ENCODE measurements around the gene NLRP13.

NLRP13 gene

DNA sequence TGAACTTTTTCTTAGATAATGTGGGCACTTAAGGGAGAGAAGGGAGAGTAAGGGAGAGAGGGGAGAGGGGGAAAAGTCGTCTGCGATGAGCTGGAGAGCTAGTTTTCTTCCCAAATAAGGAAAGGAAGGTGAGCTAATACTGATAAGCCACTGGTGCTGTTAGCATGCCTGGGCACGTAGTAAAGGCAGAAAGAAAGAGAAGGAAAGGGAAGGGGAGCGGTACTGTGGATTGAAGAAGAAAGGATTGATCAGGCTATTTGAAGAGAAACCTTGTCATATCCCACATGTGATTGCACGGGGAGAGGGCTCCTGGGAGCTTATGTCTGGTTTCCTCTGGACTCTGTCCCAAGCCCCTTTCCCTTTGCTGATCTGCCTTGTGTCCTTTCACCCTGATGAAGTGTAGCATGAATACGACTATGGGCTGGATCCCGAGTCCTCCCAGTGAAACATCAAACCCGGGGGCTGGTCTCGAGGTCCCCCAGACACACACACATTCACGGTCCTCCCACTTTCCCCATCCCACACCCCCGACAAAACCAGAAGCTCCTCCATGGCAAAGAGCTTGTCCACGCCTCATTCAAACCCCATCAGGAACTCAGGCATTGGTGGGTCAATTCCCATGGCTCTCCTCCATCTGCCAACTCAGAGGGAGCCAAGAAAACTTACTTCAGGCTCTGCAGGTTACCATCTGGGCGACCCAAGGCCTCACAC, 30.6 kb downstream of the NLRP13 start:
- no peak for DNase-seq (ENCODE audit: low read depth in 2 of 2)

DNA sequence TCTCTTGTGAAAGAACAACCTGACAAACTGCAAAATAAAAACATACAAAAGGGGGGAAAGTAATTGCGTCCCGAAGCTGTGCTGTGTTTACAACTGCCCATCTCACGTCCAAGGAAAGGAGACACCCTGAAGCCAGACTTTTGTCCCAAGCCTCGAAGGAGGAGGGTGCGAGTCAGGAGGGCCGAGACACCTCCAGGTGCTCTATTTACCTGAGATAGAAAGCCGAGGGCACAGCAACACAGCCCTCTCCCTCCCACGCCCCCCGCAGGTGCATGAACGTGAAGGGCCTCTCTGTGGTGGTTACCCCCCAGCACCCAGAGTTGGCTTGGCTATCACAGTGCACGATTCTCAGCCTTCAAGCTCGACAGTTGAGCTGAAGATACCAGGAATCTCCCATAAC, 33.2 kb downstream of the NLRP13 start:
- DNase-seq (ENCODE audit: low read depth in 2 of 2): no peak

DNA sequence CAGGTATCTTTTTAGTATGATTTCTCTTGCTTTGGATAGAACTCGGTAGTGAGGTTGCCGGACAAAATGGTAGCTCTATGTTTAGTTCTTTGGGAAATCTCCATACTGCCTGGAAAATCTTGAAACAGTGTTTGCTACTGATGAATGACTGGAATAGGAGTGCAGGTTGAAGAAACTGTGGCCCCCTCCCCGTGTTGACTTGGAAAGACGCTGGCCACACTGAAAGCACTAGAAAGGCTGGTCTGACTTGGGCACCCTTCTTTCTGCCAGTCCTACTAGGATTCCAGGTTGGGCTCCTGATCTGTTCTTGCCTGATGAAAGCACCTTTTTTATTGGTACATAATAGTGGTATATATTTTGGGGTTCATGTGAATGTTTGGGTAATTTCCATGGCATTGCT, 49.5 kb downstream of the NLRP13 start:
- no peak for DNase-seq (ENCODE audit: low read depth in 2 of 2)

DNA sequence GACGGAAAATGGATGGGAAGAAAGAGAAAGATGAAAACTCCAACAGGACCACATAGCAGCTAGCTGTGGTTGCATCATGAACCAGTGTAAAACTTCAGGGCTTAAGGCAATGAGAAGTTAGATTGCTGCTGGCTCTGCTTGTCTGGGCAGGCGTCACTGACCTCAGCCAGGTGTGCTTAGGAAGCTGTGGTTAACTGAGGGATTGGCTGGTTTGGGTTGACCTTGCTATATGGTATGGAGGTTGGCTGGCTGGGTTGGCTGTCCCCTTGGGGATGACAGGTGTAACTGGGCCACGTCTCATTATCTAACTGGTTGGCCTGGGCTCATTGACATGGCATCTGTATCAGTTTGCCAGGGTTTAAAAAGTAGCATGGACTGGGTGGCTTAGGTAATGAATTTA, 54.9 kb downstream of the NLRP13 start:
- DNase-seq (ENCODE audit: low read depth in 2 of 2): no peak

DNA sequence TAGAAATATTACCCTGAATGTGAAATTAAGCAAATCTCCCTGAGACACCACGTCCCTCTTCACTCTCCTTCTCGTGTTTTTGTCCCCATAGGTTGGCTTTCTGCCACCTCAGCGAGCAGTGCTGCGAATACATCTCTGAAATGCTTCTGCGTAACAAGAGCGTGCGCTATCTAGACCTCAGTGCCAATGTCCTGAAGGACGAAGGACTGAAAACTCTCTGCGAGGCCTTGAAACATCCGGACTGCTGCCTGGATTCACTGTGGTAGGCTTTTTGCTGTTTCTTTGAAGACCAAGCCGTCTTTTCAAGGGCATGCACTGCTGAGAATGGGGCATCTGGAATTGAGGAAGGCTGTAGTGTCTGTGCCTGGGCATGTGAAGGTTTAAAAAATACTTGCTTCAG, 61.4 kb downstream of the NLRP13 start:
- no peak for DNase-seq (ENCODE audit: low read depth in 2 of 2)

DNA sequence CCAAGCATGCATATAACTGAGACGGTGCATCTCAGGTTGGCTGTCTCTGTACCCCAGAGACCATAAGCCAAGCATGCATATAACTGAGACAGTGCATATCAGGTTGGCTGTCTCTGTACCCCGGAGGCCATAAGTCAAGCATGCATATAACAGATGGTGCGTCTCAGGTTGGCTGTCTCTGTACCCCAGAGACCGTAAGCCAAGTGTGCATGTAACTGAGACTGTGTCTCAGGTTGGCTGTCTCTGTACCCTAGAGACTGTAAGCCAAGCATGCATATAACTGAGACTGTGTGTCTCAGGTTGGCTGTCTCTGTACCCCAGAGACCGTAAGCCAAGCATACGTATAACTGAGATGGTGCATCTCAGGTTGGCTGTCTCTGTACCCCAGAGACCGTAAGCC, 65.0 kb downstream of the NLRP13 start:
- no peak for DNase-seq (ENCODE audit: low read depth in 2 of 2)

DNA sequence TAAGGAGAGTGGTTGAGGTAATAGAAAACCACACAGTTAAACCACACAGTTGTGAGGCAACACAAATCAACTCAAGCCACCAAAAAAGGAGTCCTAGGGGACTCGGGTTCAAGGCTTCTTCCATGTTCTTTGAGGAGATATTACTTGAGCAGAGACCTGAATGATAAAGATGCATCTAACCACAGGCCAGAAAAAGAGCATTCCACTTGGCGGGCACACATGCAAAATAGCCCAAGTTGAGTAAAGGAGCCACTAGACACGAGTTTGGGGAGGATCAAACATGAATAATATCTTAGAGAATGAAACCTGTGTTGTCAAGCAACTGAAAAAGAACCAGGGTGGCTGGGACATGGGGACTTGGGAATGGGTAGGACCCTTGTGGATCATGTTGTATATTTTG, 65.6 kb downstream of the NLRP13 start:
- no peak for DNase-seq (ENCODE audit: low read depth in 2 of 2)

DNA sequence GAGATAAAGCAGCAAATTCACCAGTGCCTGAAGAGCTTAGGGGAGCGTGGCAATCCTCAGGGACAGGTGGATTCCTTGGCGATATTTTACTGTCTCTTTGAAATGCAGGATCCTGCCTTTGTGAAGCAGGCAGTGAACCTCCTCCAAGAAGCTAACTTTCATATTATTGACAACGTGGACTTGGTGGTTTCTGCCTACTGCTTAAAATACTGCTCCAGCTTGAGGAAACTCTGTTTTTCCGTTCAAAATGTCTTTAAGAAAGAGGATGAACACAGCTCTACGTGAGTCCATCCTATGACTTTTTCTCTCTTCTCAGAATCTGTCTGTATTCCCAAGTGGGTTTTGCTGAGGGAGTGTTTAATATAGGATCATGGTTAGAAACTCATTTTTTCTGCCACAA, 73.2 kb downstream of the NLRP13 start:
- no peak for DNase-seq (ENCODE audit: low read depth in 2 of 2)

DNA sequence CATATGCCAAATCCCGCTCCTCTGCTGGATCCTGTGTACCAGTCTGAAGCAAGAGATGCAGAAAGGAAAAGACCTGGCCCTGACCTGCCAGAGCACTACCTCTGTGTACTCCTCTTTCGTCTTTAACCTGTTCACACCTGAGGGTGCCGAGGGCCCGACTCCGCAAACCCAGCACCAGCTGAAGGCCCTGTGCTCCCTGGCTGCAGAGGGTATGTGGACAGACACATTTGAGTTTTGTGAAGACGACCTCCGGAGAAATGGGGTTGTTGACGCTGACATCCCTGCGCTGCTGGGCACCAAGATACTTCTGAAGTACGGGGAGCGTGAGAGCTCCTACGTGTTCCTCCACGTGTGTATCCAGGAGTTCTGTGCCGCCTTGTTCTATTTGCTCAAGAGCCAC, 73.7 kb downstream of the NLRP13 start:
- DNase-seq (ENCODE audit: low read depth in 2 of 2): no peak

DNA sequence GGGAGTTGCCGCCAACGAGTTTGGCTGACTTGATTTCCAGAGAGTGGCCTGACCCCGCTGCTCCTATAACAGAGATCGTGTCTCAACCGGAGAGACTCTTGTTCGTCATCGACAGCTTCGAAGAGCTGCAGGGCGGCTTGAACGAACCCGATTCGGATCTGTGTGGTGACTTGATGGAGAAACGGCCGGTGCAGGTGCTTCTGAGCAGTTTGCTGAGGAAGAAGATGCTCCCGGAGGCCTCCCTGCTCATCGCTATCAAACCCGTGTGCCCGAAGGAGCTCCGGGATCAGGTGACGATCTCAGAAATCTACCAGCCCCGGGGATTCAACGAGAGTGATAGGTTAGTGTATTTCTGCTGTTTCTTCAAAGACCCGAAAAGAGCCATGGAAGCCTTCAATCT, 74.2 kb downstream of the NLRP13 start:
- no peak for DNase-seq (ENCODE audit: low read depth in 2 of 2)

DNA sequence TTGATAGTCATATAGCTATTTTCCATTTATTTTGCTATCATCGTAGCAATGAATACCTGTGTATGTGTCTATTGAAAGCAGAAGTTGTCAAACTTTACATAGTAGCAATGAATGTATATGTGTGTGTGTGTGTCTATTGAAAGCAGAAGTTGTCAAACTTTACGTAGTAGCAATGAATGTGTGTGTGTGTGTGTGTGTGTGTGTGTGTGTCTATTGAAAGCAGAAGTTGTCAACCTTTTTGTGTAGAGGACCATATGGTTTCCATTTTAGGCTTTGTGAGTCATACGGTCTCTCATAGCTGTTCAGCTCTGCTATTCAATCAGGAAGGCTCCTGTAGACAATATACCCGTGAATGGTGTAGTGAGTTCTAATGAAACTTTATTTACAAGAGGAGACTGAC, 75.0 kb downstream of the NLRP13 start:
- DNase-seq (ENCODE audit: low read depth in 2 of 2): no peak

DNA sequence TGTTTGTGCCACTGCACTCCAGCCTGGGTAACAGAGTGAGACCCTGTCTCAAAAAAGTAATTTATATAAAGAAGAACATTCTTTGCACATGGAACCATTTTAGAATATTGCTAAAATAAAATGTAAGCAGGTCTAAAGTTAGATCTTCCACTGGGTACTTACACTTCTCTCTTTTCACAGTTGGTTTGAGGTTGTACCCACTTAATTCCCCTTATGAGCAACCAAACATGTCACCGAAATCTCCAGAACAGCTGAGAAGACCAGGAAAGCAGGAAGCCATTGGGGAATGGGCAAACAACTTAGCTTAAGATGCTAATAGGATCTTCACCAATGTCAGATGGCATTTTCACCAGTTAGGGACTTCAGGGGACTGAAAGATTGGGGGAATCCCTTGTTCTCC, 77.0 kb downstream of the NLRP13 start:
- DNase-seq (ENCODE audit: low read depth in 2 of 2): no peak
